COLO668 (cell line): ENCODE measurements around the gene CACTIN.

Experiments
- DNase-seq: peaks from one replicate; lab custom pipeline; 2025; ENCODE audit not compliant: unreplicated experiment; lab: John Stamatoyannopoulos, UW

The CACTIN gene

DNA sequence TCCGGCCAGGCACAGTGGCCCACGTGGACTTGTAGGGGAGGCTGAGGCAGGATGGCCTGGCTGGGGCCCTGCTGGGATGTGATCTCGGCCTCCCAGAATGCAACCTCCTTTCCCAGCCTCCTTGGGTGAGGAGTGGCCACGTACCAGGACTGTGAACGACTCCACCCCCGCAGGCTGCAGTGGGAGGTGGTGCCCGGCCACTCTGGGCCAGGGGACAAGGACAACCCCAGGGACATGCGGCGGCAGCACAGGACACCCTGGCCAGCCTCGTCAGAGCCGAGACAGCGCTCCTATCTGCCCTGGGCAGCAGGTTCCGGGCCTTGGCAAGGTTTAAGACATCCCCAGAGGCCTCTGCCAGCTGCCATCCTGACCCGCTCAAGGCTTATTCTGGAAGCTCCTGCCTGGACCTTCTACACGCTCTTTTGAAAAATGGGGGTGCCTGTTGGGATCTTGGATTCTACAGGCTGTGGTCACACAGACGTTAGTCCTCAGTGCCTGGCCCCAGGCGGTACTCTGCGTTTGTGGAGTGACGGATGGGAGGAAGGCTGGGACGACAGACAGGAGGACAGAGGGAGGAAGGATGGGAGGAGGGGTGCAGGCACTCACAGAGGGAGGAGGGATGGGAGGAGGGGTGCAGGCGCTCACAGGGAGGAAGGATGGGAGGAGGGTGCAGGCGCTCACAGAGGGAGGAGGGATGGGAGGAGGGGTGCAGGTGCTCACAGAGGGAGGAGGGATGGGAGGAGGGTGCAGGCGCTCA is 19.9 kb upstream of the CACTIN start:
- no peak for DNase-seq

DNA sequence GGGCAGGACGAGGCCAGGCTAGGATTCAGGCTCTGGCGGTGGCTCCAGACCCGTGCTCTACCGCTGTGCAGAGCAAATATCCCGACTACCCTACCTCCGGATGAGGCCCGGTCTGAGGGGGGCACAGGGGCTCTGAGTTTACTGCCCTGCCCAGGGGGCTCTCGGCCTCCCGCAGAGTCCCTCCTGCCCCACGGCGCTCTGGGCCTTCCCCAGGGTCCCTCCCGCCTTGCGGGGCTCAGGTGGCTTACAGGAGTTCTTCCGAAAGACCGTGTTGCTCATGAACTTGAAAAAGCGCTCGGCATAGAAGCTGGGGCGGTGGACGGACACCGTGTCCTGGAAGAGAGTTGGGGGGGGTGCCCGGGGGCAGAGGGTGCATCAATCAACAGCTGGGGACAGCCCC is 19.1 kb upstream of the CACTIN start:
- no peak for DNase-seq

DNA sequence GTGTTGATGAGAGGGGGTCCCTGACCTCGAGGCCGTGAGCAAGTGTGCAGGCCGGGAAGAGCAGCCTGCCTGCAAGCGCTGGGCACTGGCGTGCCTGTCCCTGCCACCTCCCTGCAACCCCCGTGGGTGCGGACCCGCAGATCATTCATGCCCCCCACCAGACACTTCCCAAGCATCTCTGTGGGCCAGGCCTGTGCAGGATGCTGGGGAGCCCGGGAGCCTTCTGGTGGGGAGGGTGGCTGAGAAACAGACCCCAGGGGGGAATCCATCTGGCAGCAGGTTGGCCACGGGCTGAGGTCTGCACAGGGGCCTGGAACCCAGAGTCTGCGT is 18.4 kb upstream of the CACTIN start:
- no peak for DNase-seq

DNA sequence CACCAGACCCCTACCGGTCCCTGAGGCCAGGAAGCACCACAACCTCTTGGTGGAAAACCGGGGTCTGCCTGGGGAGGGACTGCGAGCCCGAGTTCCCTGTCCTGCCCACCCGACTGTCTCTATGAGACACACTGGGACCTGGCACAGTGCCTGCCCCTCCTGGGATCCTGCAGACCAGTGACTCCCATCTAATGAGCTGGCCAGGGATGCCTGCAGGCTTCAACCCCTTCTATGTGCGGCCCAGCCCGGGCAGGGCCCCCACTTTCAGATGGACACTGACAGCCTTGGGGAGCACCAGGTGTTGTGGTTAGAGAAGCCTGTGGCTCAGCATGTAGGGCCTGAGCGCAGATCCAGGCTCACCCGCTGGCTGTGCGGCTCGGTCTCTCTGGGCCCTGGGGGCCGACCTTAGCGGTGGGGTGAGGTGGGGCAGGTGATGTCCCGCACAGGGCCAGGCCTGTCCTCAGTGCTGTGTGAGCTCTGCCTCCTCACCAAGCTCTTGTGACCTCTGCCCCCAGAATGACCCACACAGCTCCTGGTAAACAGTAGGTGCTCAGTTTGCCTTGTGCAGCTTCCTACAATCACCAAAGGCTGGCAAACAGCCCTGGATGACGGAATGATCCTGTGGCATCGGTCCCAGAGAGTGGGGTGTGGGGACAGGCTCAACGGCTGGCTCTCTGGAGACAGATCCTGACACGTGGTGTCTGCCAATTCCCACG is 17.9 kb upstream of the CACTIN start:
- no peak for DNase-seq

DNA sequence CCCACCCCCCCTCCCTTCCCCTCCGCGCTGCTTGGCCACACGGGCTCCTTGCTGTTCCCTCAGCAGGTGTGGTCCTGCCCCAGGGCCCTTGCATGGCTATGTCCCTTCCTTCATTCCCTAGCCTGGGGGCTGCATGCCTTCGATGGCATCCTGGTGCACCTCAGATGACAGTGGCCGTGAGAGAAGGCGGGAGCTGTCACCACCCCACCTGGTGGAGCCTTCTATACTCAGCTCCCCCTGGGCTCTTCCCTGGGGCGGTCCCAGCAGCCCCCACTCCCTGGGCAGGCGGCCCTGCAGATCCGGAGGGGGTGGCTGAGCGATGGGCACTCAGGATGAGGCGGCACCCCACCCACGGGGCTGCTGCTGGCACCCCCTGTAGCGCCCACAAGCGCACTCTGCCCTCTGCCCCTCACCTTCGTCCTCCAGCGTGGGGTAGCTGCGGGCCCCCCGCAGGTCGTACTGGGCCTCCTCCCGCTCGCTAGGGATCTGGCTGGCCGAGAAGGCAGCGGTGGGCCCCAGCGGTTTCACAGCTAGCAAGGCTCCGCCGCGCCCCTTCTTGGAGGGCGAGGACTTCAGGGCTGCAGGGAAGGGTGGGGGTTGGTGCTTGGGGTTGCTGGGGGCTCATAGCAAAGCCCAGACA is 17.2 kb upstream of the CACTIN start:
- no peak for DNase-seq

DNA sequence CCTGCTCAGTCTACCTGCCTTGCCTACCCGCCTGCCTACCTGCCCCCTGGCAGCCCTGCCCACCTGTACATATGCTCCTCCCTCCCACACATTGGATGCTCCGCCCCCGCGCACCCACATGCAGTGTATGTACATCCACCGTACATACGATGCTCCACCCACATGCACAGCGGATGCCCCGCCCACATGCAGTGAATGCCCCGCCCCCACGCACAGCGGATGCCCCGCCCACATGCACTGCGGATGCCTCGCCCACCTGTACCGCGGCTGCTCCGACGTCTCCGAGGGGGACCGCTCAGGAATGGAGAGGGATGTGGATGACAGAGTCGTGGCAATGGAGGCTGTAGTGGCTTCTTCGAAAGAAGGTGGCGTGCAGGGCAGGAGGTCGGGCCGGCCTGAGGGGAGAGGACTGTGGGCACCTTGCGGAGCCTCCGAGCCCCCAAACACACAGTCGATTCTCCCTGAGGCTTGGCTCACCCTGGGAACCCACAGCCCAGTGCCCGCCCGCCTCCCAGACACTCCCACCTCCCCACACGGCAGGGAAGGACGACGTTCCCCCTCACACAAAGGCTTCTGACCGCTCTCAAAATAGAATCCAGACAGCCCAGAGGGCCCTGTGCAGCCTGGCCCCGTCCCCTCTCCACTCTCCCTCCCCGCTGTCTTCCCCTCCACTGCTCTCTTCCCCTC is 16.5 kb upstream of the CACTIN start:
- DNase-seq, result peak; percentile 36

DNA sequence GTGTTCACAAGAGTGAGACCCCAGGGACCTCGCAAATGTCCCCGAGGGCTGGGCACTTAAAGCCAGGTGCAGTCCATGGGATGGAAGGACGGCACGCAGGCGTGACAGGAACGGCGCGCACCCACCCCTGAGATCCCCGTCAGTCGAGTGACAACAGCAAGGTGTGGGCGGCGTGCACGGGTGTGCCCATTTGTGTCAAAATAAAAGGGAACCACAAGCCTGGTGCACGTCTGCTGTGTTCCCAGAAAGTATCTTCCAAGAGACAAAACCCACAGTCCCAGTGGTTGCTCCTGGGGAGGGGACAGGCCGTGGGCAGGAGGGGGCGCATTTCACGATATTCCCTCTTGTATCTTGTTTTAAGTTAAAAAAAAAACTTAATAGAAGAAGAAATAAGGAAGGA is 15.7 kb upstream of the CACTIN start:
- DNase-seq, result no peak

DNA sequence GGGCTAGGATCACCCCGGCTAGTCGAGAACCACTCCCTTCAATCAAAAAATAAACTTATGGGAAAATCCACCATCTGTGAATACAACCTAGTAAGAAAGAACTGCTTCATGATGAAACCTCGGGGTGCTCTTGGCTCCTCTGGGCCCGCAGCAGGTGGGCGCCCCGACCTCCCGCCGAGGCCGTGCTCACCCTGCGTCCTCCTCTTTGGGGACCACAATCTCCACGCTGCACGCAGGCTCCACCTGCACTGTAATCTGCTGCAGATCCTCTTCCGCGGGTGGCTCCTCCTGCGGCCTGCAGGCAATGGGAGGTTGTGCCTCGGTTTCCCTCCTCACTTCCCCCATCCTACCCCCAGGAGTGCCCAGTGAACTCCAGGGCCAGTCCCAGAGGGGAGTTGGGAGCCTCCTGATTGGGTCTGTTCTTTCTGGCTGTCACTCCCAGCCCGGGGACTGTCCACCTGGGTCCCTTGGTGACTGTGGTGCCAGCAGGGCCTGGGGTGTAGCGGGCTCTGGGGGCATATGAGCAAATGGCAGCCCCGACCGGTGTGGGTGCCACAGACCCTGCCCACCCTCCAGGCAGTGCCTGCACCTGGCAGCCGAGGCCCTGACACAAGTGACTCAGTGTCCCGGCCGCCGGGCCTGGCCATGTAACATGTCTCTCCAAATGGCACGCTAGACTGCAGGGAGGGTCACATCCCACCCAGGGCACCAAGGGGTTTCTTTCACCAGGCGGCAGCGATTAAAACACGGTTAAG is 15.1 kb upstream of the CACTIN start:
- no peak for DNase-seq

DNA sequence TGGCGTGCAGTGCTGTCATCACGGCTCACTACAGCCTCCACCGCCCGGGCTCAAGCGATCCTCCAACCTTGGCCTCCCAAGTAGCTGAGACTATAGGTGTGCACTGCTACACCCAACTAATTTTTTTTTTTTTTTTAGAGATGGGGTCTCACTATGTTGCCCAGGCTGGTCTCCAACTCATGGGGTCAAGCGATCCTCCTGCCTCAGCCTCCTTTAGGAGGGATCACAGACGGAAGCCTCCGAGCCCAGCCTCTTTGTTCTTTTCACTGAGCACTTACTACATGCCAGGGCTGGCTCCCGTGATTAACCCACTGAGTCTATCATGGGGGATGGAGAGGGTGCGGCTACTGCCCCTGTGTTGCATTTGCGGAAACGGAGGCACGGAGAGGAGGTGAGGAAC is 12.9 kb upstream of the CACTIN start:
- DNase-seq, result no peak

DNA sequence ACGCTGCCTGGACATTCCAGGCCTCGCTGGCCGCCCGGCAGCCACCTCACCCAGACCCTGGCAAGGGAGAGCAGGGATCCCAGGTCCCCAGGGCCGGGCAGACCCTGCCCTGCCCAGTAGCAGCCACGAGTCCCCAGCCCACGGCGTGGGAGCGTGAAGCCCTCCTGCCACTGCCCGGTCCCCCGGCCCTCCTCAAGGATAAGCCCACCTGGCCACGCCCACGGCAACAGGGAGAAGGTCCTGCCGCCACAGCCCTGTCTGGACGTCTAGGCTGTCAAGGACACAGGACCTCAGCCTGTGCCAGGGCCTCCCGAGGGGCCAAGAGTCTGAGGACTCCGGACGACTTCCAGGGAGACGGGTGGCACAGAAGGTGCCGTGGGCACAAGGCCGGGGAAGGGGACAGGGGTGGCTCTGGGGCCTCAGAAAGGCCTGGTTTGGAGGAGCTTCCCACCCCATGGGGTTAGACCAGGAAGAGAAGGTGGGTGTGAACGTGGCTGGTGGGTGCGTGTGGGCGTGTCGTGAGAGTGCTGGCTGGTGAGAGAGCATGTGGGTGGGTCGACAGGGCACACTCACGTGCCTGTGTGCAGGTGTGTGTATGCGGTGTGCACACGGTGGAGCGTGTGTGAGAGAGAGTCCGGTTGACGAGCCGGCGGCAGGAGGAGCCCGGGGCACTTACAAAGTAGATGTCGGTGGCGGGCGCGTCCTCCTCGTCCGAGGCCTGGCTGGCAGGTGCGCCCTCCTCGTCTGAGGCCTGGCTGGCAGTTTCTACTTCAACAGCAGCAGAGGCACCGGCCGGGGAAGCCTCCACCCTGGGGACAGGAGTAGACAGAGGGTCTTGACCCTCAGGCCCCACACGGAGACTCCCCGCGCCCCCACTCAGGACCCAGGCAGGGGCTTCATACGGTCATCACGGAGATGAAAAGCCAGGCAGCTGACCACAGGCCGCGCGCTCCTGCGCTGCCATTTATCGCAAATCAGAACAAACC is 11.9 kb upstream of the CACTIN start:
- no peak for DNase-seq

DNA sequence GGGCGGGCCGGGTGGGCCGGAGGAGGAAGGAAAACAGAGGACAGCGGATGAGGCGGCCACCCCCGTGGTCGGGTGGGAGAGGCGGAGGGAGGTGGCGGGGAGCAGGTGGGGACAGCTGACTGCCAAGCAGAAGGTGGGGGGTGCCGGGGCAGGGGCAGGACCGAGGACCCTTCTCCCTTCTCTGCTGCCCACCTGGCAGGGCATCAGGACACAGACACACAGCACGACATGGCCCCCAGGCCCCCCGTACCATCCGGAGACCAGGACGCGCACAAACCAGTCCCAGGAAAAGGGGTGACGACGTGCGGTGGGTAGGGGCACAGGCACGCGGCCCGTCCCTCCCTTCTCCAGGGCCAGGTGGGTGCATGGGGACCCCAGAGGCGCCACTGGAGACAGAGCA is 11.0 kb upstream of the CACTIN start:
- no peak for DNase-seq

DNA sequence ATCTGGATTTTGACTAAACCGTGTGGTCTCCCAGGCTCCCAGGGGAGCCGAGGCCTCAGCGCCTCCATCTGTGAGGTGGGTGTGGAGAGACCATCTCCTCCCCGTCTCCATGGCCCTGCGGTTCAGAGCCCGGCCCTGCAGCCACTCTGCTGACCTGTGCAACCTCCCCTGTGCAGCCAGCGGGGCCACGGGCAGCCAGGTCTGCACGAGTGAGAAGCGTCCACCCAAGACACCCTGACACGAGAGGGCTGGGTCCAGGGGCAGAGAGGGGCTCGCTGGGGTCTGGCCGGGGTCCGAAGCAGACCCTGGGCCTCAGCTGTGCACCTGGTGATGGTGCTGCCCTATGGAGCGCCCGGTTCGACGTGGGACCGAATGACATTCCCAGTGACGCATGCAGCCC is 10.4 kb upstream of the CACTIN start:
- DNase-seq, result no peak

DNA sequence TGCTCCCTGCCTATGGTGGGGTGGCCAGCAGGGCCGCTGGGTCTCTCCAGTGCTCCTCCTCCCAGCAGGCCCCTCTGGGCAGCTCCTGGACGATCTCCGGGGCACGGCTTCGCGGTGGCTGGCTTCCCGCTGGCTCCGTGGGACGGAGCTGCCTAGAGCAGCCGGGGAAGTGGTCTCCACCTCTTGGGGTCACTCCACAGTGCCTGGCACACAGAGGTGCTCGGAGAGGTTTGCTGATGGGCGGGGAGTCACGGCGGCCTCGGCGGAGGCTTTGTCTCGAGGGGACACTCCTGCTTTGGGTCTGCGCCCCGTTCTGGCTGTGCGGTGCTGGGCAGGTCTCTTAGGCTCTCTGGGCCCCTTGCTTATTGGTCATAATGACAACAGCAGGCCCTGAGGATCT is 9.9 kb upstream of the CACTIN start:
- no peak for DNase-seq

DNA sequence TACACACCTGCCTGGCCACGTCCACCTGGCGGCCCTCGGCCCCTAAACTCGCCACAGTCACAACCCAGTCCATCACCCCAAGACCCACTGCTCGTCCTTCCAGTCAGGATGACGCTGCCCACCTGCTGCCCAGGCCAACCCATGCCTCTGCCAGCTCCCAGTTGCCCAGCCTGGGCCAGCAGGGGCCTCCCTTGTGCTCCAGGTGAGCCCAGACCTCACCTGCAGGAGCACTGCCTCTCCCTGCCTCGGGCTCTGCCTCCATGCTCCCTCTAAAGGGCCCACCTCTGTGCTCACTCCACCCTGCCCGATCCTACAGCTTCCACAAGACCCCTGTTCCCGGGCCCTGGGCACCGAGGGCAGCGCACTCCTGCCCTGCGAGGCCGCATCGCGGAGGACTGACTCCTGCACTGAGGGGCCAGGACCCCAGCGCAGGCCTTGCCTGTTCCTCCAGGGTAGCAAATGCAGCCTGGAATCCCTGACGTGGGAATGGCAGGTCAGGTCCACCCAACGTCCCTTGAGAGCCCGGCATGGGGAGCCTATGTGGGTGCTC is 8.0 kb upstream of the CACTIN start:
- no peak for DNase-seq

DNA sequence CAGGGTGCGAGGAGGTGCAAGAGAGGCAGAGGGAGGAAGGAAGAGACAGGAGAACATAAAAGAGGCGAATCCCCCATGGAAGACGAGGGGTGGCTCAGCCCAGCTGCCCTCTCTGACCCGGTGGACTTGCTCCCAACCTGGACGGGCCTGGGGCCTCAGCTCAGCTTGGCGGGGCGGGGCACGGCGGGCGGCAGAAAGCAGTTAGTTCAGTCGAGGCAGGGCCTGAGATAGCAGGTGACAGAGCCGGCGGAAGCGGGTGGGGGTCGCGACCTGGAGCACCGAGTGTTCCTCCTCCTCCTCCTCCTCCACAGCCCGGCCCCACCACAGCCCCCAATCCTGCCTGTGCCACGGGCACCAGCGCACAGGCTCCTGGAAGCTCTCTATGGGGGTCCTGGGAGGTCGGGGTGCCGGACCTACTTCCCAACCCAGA is 7.0 kb upstream of the CACTIN start:
- DNase-seq, result no peak

DNA sequence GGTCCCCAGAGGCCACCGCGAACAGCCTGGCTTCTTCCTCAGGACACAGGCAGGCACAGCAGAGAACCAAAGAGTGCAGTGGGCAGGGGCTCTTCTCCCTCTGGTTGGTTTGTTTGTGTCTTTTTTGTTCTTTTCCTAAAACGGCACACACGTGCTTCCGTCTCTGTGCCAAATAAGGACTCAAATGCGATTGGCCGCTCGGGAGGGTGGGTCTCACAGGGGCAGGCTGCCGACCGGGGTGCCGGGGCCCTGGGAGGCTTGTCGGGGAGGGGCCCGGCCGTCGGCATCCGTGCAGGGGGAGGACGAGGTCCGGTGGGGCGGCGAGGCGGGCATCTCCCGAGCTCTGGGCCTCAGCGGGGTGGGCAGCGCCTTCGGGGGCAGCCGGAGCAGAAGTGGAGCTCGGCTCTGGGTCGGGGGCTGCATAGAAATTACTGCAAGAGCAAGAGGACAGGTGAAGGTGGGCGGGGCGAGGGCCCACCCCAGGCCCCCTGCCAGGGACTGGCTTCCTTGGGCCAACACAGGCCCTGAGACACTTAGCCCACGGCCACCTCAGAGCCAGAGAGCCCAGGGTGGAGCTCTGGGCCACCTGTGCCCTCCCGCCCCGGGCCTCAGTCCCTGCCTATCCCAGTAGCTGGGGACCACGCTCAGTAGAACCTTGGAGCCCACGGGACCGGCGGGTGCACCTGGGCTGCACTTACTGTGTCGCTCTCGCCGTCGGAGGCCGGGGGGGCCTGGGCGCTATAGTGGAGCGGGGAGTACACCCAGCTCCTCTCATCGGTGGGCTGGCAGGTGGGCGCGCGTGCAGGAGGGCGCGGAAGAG is 6.4 kb upstream of the CACTIN start:
- DNase-seq, result no peak

DNA sequence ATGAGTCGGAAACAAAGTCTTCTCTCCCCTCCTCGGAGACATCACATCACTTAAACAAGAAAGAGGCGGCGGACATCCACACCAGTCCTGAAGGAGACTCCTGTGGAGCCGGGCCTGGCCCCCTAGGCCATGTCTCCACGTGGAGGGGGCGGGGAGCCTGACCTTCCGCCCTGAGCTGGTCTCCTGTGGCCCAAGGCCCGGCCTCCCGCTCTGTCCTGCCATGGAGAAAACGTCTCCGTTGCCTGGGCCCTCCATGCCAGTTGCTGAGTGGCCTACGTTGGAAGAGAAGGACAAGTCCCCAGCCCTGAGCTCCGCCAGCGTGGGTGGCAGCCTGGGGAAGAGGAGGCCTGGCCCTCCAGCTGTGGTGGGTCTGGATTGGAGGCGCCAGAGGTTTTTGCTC is 5.5 kb upstream of the CACTIN start:
- DNase-seq, result no peak

DNA sequence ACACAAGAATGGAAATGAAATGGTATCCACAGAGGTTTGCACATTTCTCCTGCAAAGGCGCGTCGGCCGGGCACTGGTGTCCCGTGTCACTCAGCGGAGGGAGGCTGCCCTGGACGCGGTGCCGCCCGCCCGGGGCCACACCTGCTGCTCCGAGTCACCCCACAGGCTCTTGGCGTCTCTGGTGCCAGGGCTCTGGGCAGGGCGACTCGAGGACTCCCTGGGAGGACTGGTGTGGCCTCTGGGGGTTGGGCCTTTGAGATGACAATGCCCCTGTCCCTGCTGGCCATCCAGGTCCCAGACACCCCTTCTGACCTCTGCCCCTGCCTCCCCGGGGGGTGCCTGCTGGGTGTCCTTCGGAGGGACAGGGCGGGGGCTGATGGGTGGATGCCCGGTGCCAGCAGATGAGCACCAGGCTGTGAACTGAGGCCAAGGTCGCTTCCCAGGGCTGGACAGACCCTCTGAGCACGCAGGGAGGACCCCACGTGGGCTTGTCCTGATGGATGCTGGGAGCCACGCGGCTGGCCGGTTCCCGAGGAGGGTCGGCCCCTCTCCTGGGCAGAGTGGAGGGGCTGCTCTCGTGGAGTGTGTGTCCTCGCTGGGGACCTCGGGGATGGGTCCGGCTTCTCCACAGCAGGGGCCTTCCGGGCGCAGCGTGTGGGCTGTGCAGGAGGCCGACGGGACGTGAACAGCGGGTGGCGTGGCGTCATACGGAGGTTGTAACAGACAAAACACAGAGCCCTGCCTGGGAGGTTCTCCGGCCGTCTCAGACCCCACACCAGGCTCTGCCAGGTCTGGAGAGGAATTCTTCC is 4.7 kb upstream of the CACTIN start:
- no peak for DNase-seq
